ENCODE results near the gene LZTS2. TPM values are rescaled to one million over a fixed set of nuclear protein-coding genes. Genes with fewer than 3 reads are reported as not detected.

Gene LZTS2, protein sequence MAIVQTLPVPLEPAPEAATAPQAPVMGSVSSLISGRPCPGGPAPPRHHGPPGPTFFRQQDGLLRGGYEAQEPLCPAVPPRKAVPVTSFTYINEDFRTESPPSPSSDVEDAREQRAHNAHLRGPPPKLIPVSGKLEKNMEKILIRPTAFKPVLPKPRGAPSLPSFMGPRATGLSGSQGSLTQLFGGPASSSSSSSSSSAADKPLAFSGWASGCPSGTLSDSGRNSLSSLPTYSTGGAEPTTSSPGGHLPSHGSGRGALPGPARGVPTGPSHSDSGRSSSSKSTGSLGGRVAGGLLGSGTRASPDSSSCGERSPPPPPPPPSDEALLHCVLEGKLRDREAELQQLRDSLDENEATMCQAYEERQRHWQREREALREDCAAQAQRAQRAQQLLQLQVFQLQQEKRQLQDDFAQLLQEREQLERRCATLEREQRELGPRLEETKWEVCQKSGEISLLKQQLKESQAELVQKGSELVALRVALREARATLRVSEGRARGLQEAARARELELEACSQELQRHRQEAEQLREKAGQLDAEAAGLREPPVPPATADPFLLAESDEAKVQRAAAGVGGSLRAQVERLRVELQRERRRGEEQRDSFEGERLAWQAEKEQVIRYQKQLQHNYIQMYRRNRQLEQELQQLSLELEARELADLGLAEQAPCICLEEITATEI
- 122 and 130 TPM in 2 replicates for total RNA-seq

DNA sequence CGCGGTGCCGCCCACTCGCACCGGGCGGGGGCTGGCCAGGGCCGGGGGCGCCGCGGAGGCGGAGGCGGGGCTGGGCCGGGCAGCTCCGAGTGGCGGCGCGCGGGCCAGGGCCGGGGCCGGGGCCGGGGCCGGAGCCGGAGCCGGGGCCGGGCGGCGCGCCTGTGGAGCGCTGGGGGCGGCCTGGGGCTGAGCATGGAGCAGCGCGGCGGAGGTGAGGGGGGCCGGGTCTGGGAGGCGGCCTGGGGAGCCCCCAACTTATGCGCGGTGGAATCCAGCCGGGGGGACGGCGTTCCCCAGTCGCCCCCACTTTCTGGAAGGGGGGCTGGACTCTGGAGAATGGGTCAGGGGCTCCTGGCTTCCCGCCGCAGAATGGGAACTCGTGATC lies at the start of gene LZTS2:
TSS of gene LZTS2 (plus strand) at position 67 of the 385 bp plus-strand sequence. CDS start 2,731 bp downstream, outside the sequence.

DNA sequence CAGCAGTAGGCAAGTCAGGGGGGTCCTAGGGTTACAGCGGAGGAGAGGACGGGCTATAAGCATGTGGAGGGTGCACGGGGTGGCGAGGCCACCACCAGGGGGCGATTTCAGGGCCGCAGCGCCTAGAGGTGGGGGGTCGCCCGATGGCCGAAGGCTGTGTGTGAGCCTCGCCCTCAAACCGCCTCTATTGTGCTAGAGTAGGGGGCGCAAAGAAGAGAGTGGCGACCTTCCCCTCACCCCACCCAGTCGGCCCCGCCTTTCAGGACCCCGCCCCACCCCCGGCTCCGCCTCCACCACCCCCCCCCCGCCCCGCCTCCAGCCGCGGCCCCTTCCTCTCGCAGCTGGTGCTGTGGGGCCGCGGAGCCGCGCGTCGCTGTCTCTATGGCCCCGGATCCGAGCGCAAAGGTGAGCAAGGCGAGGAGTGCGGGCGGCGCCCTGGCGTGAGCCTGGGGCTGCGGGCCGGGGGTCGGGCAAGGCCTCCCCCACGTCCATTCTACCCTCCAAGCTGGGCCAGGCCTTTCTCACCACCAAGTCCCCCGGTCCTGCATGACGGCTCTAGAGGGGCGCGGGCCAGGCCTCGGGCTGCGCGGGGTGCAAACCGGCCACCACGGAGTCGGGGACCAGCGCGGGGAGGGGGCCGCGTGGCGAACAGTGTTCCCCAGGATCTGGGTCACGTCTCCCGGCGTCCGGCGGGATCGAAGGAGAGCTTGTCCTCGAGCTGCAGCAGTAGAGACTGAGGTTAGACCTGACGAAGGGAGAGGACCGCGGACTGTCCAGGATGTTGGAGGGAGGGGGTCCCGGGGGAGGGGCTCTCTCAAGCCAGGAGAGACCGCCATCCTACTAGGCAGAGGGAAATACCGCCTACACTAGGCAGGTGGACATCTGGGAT lies 30.2 kb upstream of the LZTS2 start, which contains the start of gene SEMA4G:
TSS of gene SEMA4G (plus strand) at position 318 of the 889 bp plus-strand sequence. CDS start 3,409 bp downstream, outside the sequence.

DNA sequence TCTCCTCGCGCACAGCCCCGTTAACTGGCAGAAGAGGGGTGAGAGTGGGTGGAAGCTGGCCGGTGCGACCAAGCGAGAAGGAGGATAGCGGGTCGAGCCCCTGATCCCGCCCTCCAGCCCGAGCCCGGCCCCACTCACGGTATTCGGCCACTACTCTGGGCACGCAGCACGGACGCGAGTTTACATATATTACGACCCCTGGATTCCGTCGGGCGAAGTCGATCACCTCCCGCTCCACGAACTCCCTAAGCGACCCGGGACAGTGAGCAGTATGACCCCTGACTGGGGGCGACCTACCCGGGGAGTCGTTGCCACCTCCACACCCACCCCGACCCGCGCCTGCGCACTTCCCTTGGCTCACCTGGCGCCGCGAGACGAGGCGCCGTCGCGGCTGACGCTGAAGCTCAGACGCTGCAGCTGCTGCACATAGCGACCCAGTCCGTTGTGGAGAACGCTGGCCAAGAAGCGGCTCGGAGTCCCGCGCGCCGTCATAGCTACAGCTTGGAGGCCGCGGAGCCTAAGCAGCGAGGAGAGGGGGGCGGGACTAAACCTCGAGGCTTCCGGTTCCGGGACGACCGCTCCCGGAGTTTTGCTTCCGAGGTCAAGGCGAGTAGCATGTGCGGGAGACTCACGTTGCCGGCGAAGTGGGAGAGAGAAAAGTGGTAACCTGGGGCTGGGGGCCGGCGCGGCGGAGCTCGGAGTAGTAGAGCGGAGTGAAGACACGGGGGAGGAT lies 12.5 kb upstream of the LZTS2 start, which contains the start of the genes MRPL43 and TWNK:
TSS of gene MRPL43 (minus strand) at position 546 of the 733 bp plus-strand sequence. CDS start at position 492, 54 bp downstream.
TSS of gene TWNK (plus strand) at position 592 of the 733 bp plus-strand sequence. CDS start 668 bp downstream, outside the sequence.

DNA sequence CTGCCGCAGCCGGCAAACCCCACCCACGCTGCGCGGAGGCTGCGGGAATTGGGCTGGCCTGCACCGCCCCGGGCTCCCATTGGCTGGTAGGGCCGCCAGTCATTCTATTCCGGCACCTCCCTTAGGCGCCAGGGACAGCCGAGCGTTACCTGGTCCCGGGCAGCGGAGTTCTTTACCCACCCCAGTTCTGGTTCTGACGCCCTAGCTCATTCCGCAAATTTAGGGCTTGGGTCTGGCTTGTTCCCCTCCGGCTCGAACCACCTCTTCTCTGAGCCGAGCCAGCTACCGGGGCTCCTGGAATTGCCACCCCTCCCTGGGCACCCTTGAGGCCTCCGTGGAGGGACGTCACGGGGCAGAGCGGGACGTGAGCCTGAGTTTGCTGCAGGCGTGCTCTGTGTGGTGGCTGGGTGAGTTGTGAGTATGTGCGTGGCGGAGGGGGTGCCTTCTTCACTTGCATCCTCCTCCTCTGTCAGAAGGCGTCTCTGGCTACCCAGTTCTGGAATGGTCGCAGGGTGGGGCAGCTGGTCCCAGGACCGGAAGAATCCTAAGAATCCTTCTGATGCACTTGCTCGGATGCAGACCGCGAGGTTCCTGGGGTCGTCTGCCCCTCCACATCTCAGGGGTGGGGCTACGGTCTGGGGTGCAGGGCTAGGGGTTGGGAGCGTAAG lies 31.7 kb downstream of the LZTS2 start, which contains the start of the genes PDZD7 and SFXN3:
TSS of gene PDZD7 (minus strand) at position 2 of the 668 bp plus-strand sequence. CDS start 910 bp downstream, outside the sequence.
TSS of gene SFXN3 (plus strand) at position 107 of the 668 bp plus-strand sequence. CDS start 3,461 bp downstream, outside the sequence.

Small RNA genes lying within 50 kb of the gene (small RNA-seq; reads per million reads assigned to genes)
- not detected for gene MIR608

Other genes starting within 250 kb of the LZTS2 start
- gene SLF2, start 86.8 kb upstream of the LZTS2 start, total RNA-seq, result 28.8 and 34.7 TPM in 2 replicates
- 0.85 and 1.8 TPM in 2 replicates for gene SEMA4G, start 30.3 kb upstream of the LZTS2 start, total RNA-seq
- 57.1 and 58.2 TPM in 2 replicates for gene MRPL43, start 12.3 kb upstream of the LZTS2 start, total RNA-seq
- gene TWNK, start 12.3 kb upstream of the LZTS2 start, total RNA-seq, result 3.0 and 5.2 TPM in 2 replicates
- 1.5 and 2.1 TPM in 2 replicates for gene PDZD7, start 31.3 kb downstream of the LZTS2 start, total RNA-seq
- gene SFXN3, start 31.4 kb downstream of the LZTS2 start, total RNA-seq, result 113 and 121 TPM in 2 replicates
- 9.1 and 9.7 TPM in 2 replicates for gene KAZALD1, start 62.2 kb downstream of the LZTS2 start, total RNA-seq
- gene TLX1, start 131.5 kb downstream of the LZTS2 start, total RNA-seq, result not detected in 2 replicates
- not detected in 2 replicates for gene LBX1, start 229.7 kb downstream of the LZTS2 start, total RNA-seq